Right ventricle myocardium inferior (tissue), 1 donor: Measurements from ENCODE around the gene CLTB. TPM values are rescaled to one million over a fixed set of nuclear protein-coding genes. Genes with fewer than 3 reads are reported as not detected.

ENCODE experiments used
- ATAC-seq: fragments of 200-7000 bp; cut with Tn5 transposase; one replicate; pipeline ENCODE4 v1.9.1; 2020; ENCODE audit warnings: mild to moderate bottlenecking, moderate library complexity
- DNase-seq: peaks from one replicate; pipeline ENCODE4 v3.0.0; 2021; ENCODE audit errors: missing footprints
- intact Hi-C: fragments of 100-400 bp; cut with DNase I; formaldehyde crosslinking; loops from one replicate; pipeline ENCODE4 v1.11.0; 2022
- total RNA-seq: library from RNA; stranded (reverse); fragmentation: NEBNext Ultra II Directional; extraction: Animal tissue kit (Norgen Biotek cat#: 25700); gene quantifications from one replicate; pipeline ENCODE4 v1.2.1, GENCODE V29; 2021
- donor health status: DM: no; HTN: yes; CAD: no; lungs with severe emphysema.

CLTB gene
- total RNA-seq, 1 donor from 2014 or later: 217 TPM

DNA sequence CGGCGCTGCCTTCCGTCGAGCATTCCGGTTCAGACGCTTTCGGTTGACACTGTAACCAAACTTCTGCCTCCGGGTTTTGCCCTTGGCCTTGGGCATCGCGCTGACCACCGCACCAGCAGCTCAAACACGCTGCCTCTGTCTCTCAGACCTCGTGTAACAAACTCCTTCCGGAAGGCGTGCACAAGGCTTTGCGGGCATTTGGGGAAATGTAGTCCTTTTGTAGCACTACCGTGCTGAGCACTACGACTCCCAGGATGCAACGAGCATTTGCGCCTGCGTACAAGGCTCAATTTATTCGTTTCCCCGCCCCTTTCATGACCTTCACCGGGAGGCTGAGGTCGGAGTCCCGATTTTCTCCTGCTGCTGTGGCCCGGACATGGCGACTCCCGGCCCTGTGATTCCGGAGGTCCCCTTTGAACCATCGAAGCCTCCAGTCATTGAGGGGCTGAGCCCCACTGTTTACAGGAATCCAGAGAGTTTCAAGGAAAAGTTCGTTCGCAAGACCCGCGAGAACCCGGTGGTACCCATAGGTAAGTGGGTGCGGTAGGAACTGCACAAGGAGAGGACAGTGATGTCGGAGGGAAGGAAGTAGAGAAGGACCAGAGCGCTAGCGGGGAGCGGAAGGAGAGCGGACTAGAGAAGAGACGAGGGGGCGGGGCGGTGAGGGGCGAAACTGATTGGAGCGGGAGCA is 27.8 kb downstream of the CLTB start, which contains the start of the genes HIGD2A and NOP16:
Gene HIGD2A (plus strand): TSS at position 308 of the 691 bp plus-strand sequence. CDS start 69 bp downstream, at position 377.
Gene NOP16 (minus strand): TSS at position 155 of the 691 bp plus-strand sequence. CDS start 59 bp downstream, at position 96.
- ATAC-seq: peak; percentile 97
- peak; percentile 100 for DNase-seq
- intact Hi-C loops: loop anchor here (2.0 kb wide), 3 partner anchors 22 to 60 kb away; partner anchors contain the start of genes CLTB and FAF2

DNA sequence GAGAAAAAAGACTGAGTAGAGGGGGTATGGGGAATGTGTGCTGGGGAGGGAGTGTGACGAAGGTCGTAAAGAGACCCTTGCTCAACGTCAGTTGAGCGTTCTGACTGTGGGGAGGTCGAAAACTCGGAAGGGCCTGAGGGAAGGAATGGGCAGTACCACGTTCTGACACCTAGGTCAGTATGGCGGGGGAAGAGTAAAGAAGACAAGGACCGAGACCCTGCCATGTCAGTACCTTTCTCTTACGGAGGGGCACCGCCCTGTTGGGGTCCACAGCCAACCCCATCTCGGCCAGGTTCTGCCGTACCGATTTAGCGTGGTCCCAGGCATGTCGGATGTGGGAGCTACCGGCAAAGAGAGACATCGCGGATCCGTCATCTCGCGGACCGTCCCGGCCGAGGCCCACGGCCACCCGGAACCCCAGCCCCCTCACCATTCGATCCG is 28.3 kb downstream of the CLTB start:
- ATAC-seq (no peak), DNase-seq (no peak)
- intact Hi-C loops: loop anchor here (2.0 kb wide), 3 partner anchors 21 to 61 kb away; partner anchors contain the start of genes CLTB and FAF2

DNA sequence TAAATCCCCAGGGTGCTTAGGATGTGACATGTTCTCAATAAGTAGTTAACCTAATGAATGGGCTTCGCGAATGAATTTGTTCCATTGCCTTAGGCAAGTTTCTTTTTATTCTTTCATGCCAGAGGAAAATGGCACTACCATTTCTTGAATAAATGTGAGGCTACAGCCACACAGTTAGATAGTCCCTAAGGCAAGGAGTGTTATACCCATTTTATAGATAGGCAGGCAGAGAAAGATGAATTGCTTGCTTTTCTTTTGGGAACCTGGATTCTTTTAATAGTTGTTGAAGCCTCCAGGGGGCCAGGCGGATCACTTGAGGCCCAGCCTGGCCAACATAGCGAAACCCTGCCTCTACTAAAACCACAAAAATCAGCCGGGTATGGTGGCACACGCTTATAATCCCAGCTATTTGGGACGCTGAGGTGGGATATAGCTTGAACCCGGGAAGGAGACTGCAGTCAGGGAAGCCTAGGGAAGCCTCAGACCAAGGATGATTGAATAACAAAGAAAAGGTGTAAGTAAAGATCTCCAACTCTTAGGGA is 28.9 kb downstream of the CLTB start:
- intact Hi-C loops: no loop called here
- ATAC-seq: no peak

GRCh38 chr5:176386491-176386890 is 29.8 kb downstream of the CLTB start:
- DNase-seq (no peak), ATAC-seq (no peak)
- intact Hi-C loops: no loop called here

More for the DNA sequence above, 28.9 kb downstream of the CLTB start:
- DNase-seq: no peak

DNA sequence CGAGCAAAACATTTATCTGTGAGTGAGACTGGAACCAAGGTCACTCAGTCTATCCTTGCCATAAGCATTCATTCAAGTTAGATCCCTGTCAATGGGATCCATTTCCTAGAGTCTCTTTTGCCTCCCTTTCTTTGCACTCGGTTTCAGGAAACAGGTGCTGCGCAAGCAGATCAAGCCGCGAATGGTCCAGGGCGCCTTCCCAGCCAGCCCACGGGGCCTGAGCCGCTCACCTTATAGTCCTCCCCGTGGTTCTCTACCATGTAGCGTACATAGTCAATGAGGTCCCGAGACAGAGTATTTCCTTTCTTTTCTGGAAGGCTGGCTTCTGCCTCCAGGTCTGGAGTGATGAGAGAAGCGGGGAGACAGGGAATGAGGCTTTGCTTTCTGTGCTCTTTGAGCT is 31.3 kb downstream of the CLTB start:
- intact Hi-C loops: no loop called here
- DNase-seq (no peak), ATAC-seq (no peak)

DNA sequence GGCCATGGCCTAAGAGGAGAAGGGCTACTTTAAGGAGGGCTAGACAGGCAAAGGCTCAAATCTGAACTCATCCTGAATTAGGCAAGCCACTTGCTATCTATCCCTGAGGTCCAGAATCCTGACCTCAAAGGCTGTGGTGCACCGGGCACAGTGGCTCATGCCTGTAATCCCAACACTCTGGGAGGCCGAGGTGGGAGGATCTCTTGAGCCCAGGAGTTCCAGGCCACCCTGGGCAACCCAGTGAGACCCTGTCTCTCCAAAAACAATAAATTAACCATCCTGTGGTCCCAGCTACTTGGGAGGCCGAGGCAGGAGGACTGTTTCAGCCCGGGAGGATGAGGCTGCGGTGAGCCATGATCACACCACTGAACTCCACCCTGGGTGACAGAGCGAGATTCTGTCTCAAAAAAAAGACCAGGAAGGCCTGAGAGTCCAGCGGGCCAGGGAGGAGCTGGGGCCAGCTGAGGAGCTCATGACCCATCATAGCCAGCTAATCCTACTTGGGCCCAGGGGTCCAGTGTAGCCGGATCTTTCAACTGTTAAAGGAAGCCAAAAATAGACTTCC is 31.9 kb downstream of the CLTB start:
- intact Hi-C loops: no loop called here
- DNase-seq (no peak), ATAC-seq (no peak)

GRCh38 chr5:176383961-176384360 is 32.4 kb downstream of the CLTB start:
- intact Hi-C loops: no loop called here
- DNase-seq (no peak), ATAC-seq (no peak)

- ATAC-seq (no peak), DNase-seq (no peak)
- intact Hi-C loops: no loop called here
Measured at GRCh38 chr5:176383248-176383905, 33.0 kb downstream of the CLTB start.

DNA sequence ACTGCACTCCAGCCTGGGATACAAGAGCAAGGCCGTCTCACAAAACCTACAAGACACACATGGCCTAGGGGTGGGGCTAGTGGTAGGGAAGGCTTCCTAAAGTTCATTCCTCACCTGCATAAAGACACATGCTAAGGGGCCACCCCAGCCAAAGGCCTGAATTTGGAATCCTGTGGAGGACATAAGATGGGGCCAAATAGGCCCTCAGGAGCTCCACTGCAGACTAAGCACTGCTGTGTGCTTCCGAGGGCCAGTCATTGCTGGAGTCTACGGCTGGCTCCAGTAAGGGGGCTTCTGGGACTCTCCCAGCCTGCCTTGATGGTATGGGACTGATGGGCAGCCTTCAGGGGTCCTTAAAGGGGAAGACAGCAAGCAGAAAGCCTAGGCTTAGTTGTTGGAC is 33.6 kb downstream of the CLTB start:
- DNase-seq: no peak
- ATAC-seq: no peak
- intact Hi-C loops: no loop called here

- DNase-seq: no peak
- intact Hi-C loops: no loop called here
- peak; percentile 27 for ATAC-seq
Measured at GRCh38 chr5:176381979-176382378, 34.4 kb downstream of the CLTB start.

DNA sequence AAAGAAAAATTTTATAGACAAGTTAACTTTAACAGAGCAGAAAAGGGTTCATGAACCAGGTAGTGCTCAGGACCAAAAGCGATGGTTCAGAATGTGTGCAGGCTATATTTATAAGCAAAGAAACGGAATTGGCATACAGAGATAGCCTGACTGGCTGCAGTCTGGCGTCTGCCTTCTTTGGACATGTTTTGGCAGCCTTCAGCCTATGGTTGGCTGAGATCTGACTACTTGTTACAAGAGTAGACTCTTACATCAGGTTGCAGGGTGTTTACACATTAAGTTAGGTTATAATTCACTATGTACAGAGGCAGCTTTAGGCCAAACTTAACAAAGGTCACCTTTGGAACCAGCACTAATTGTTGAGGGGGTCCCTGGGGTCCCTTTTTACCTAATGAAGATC is 34.9 kb downstream of the CLTB start:
- ATAC-seq (peak; percentile 81), DNase-seq (no peak)
- intact Hi-C loops: no loop called here

DNA sequence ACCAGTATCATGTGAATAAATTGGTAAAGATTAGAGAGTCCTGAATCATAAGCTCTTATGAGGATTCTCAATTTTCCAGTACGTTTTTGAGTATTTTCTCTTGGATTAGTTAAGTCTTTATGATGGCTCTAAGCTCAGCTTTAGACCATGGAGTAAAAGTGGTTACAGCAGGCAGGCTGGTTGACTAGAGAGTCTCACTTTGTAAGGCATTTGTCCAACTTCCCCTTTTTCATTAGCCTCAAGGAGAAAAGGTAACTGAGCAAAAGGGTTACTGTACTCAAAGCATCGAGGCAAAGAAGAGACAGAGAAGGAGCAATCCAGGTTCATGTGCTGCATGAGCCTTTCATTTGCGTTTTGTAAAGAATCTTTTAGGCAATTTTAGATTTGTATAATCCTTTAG is 36.5 kb downstream of the CLTB start:
- ATAC-seq (no peak), DNase-seq (no peak)
- intact Hi-C loops: no loop called here

GRCh38 chr5:176373100-176373818 is 43.1 kb downstream of the CLTB start:
- intact Hi-C loops: no loop called here
- ATAC-seq (peak; percentile 71), DNase-seq (no peak)

DNA sequence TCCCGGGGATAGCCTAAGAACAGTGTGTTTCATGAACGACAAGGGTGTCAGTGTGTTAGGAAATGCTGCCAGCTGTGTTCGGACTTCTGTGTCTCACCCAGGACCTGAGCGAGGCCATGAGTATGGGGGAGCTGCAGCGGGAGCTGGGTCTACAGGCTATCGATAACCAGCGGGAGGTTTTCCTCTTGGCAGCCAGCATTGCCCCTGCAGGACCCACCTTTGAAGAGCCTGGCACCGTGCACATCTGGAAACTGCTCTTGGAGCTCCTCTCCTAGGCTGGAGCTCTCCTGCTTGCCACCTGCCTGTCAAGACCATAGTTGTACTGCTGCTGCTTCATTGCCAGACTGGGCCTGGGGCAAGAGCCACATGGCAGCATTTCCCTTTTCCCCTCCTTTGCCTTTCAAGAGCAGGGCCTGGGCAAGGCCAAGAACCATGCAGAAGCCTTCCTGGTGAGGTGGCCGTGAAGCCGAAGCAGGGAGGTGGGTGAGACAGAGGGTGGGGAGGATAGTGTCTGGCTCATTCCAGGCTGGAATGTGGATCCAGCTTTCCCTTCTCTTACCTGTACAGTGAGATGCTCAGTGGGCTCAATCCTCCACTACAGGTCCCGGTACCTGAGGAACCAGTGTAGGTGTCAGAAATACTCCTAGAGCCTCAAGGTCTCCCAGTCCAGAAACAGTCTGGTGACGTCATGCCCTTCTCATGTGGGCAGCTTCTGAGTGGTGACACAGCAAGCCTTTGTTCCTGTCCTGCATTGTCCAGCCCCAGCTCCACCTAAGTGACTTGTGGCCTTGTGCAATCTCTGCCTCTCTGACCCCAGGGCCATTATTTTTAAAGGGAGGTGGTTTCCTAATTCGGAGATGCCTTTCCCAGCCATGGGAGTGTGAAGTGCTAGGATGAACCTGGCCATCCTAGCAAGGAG is 44.5 kb downstream of the CLTB start:
- intact Hi-C loops: no loop called here

DNA sequence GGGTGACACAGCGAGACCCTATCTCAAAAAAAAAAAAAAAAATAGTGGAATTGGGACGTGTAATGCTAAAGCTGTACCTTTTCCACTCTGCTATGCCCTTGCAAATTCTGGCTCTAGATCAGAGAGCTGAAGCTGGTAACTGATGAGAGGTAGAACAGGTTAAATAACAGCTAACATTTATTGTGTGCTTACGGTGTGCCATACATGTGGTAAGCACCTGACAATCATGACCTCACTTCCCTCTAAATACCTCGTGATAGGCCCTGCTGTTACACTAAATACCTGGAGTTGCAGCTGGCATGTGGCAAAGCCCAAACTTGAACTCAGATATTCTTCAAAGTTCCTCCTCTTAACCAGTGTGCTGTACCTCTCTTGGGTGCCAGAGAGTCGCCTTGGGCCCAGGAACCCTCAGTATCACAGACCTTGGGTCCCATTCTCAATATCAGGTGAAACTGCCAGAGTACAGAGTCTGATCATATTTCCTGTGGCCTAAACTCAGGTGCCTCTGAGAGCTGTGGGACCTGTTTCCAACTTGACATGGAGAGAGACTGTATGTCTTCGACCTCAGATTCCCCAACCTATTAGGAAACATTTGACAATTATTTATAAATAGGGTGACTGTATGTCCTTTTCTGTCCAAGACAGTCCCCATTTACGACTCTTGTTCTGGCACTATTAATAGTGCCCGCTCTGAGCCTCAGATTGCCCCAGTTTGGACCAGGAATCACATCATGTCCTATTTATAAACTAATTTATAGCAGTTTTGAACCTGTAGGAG is 46.2 kb downstream of the CLTB start:
- ATAC-seq: no peak

More for the DNA sequence above, 44.5 kb downstream of the CLTB start:
- no peak for DNase-seq
- ATAC-seq: no peak

DNA sequence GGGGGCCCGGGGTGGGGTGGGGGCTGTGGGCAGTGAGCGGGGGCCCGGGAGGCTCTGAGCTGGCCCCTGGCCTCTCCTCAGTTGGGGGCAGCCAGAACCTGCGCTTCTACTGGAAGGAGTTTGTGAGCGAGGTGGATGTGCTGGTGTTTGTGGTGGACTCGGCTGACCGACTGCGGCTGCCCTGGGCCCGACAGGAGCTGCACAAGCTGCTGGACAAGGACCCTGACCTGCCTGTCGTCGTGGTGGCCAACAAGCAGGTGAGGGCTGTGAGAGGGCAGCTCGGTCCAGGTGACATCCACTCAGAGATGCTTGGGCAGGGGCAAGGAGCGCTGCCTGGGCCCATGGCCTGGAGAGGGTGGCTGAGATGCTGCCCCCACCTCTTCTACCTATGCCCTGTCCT is 47.6 kb downstream of the CLTB start:
- ATAC-seq: no peak
- intact Hi-C loops: loop anchor here (10.0 kb wide), 1 partner anchor 134 kb away; the partner anchor contains the start of gene SIMC1

More for the DNA sequence above, 46.2 kb downstream of the CLTB start:
- DNase-seq: no peak
- intact Hi-C loops: loop anchor here (10.0 kb wide), 1 partner anchor 135 kb away; the partner anchor contains the start of gene SIMC1

More for the DNA sequence above, 47.6 kb downstream of the CLTB start:
- no peak for DNase-seq
